ENCODE results near the gene ELMOD1. TPM values are rescaled to one million over a fixed set of nuclear protein-coding genes. Genes with fewer than 3 reads are reported as not detected.
"Not testable (repeated sequence)": the region's sequence is repeated elsewhere in the genome, so short reads cannot be mapped to it uniquely, and the experiment has no call there.

The ELMOD1 gene
- total and polyA plus RNA-seq, 2 donors from 2014 or later: 0.47 to 2.6 TPM

DNA sequence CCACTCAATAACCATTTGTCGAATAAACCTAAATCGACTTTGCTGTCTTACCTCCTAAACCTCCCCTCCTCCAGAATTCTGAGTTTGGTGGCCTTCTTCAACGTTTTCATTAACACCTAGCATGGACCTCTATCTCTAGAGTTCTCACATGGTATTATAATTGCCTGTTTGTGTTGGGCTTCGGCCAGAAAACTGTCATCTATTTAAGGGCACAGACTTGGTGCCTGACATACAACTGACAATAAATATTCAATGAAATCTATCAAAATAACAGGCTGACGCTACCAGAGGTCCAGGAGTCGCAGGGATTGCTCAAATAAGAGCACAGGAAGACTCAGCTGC, 26.1 kb upstream of the ELMOD1 start:
- H3K27ac ChIP-seq (ENCODE audit: low read depth in 2 of 2, low read length in 2 of 2): no peak overlapping the region
- H3K27me3 ChIP-seq (ENCODE audit: control insufficient read depth, insufficient read depth, low read length): no peaks in the 10 kb centered on the region
- DNase-seq (peak in 1 of 5 donors; percentile 22), FAIRE-seq (no peak)
- H3K9ac ChIP-seq (ENCODE audit: low read length in 3 of 3): peak overlapping the region; percentile 59 to 87 (median 77)
- intact Hi-C loops (cut with DNase I): no loop called here
- H3K9me3 ChIP-seq (ENCODE audit: control insufficient read depth in 2 of 3, insufficient read depth in 1 of 3, low read length in 3 of 3): no peaks in the 10 kb centered on the region
- H3K4me3 ChIP-seq (ENCODE audit: low read length in 3 of 3): peak overlapping the region; percentile 85 to 95 (median 93)
- no peaks in the 10 kb centered on the region for H3K36me3 ChIP-seq (ENCODE audit: control insufficient read depth in 2 of 3, insufficient read depth in 3 of 3, low read length in 3 of 3)
- H3K4me1 ChIP-seq (ENCODE audit: control insufficient read depth in 2 of 3, insufficient read depth in 2 of 3, low read depth in 1 of 3, low read length in 3 of 3): peaks cover 0 to 8% (median 7%) of the 10 kb centered on the region in 3 donors
- TF ChIP-seq, protein P1, sequence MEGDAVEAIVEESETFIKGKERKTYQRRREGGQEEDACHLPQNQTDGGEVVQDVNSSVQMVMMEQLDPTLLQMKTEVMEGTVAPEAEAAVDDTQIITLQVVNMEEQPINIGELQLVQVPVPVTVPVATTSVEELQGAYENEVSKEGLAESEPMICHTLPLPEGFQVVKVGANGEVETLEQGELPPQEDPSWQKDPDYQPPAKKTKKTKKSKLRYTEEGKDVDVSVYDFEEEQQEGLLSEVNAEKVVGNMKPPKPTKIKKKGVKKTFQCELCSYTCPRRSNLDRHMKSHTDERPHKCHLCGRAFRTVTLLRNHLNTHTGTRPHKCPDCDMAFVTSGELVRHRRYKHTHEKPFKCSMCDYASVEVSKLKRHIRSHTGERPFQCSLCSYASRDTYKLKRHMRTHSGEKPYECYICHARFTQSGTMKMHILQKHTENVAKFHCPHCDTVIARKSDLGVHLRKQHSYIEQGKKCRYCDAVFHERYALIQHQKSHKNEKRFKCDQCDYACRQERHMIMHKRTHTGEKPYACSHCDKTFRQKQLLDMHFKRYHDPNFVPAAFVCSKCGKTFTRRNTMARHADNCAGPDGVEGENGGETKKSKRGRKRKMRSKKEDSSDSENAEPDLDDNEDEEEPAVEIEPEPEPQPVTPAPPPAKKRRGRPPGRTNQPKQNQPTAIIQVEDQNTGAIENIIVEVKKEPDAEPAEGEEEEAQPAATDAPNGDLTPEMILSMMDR (IDR thresholded peaks at IDR 0.05; ENCODE audit: borderline replicate concordance, extremely low read depth, insufficient read depth): no peak

DNA sequence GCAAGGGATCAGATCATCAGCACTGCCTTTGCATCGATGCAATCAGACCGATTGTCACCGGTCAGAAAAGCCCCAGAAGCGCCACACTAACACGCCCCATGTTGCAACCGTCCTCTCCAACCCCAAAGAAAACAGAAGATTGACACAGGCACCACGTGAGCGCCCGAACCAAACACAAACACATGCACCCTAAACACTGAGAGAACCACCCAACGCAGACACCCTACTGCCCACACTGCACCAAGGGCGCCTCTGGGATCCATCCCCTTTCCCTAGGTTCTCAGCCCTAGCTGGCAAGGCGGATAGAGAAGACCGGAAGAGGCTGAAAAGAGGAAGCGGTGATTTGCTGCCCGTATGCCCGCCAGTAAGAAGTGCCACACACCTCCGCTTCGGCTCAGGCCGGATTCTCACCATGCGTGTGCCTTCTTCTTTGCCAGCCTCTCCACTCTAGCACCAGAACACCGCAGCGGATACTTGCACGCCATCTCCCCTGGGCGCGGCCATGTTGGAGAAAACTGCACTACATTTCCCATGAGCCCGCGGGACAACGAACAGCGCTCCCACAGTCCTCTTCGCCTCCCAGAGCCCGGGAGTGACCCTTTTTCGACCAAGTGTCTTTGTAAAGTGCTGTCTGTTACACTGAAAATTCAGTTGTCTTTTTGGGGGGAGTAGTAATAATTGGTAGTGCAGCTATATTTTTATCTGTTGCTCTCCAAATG, 25.6 kb upstream of the ELMOD1 start, which contains the start of gene ALKBH8:
ALKBH8 (minus strand) TSS at position 517 of the 719 bp plus-strand sequence. CDS start 4,842 bp downstream, outside the sequence.
- H3K9me3 ChIP-seq (ENCODE audit: control insufficient read depth in 2 of 3, insufficient read depth in 1 of 3, low read length in 3 of 3): no peaks in the 10 kb centered on the region
- FAIRE-seq: no peak
- peaks cover 0 to 8% (median 7%) of the 10 kb centered on the region in 3 donors for H3K4me1 ChIP-seq (ENCODE audit: control insufficient read depth in 2 of 3, insufficient read depth in 2 of 3, low read depth in 1 of 3, low read length in 3 of 3)
- H3K36me3 ChIP-seq (ENCODE audit: control insufficient read depth in 2 of 3, insufficient read depth in 3 of 3, low read length in 3 of 3): no peaks in the 10 kb centered on the region
- TF ChIP-seq, protein P1 (IDR thresholded peaks at IDR 0.05; ENCODE audit: borderline replicate concordance, extremely low read depth, insufficient read depth): no peak
- peak within 1 kb of the TSS; percentile 5 to 34 for H3K27ac ChIP-seq (ENCODE audit: low read depth in 2 of 2, low read length in 2 of 2)
- peak; percentile 79 to 89 (median 87) for DNase-seq
- H3K9ac ChIP-seq (ENCODE audit: low read length in 3 of 3): peak within 1 kb of the TSS; percentile 59 to 87 (median 77)
- intact Hi-C loops (cut with DNase I): no loop called here
- no peaks in the 10 kb centered on the region for H3K27me3 ChIP-seq (ENCODE audit: control insufficient read depth, insufficient read depth, low read length)
- peak within 1 kb of the TSS; percentile 85 to 95 (median 93) for H3K4me3 ChIP-seq (ENCODE audit: low read length in 3 of 3)

DNA sequence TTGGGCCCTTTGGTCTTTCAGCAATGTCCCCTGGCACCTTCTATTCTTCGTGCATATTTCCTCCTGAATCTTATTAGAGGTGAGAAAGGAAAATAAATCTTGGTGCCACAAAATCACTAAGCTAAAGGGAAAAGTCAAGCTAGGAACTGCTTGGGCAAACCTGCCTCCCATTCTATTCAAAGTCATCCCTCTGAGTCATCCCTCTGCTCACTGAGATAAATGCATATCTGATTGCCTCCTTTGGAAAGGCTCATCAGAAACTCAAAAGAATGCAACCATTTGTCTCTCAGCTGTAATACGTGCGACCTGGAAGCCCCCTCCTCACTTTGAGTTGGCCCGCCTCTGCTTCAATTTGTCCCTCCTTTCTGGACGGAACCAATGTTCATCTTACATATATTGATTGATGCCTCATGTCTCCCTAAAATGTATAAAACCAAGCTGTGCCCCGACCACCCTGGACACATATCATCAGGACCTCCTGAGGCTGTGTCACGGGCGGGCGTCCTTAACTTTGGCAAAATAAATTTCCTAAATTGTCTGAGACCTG, 24.9 kb upstream of the ELMOD1 start:
- Histone ChIP-seq H3K9ac (ENCODE audit: low read length in 3 of 3) (peak overlapping the region; percentile 4 to 87 (median 77)), H3K4me3 (ENCODE audit: low read length in 3 of 3) (peak overlapping the region; percentile 85 to 95 (median 93)), H3K27ac (ENCODE audit: low read depth in 2 of 2, low read length in 2 of 2) (peak overlapping the region; percentile 5 to 34)
- H3K4me1 ChIP-seq (ENCODE audit: control insufficient read depth in 2 of 3, insufficient read depth in 2 of 3, low read depth in 1 of 3, low read length in 3 of 3); H3K9me3 ChIP-seq (ENCODE audit: control insufficient read depth in 2 of 3, insufficient read depth in 1 of 3, low read length in 3 of 3); FAIRE-seq; intact Hi-C loops (cut with DNase I); H3K27me3 ChIP-seq (ENCODE audit: control insufficient read depth, insufficient read depth, low read length); H3K36me3 ChIP-seq (ENCODE audit: control insufficient read depth in 2 of 3, insufficient read depth in 3 of 3, low read length in 3 of 3): not testable (repeated sequence)
- DNase-seq: peak in 1 of 5 donors; percentile 12

DNA sequence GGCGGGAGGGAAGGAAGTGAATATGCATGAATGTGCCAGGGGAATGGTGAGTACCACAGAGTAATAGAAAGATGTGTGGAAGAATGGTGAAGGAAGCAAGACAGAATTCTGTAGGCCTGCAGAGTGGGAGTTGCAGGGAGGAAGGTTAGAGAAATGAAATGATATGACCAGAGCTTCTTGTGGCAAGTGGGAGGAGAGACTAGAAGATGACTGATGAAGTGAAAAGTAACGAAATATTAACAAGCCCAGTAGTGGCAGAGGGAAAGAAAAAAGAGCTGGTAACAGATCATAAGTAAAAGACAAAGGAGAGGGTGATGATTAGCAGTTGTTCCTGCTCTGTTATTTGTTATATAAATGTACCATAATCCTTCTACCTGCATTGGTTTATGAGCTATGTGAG, 24.4 kb upstream of the ELMOD1 start:
- TF ChIP-seq, protein P1 (IDR thresholded peaks at IDR 0.05; ENCODE audit: borderline replicate concordance, extremely low read depth, insufficient read depth): no peak
- Histone ChIP-seq H3K4me3 (ENCODE audit: low read length in 3 of 3) (no peak overlapping the region), H3K36me3 (ENCODE audit: control insufficient read depth in 2 of 3, insufficient read depth in 3 of 3, low read length in 3 of 3) (no peaks in the 10 kb centered on the region), H3K4me1 (ENCODE audit: control insufficient read depth in 2 of 3, insufficient read depth in 2 of 3, low read depth in 1 of 3, low read length in 3 of 3) (peaks cover 0 to 8% (median 7%) of the 10 kb centered on the region in 3 donors), H3K27ac (ENCODE audit: low read depth in 2 of 2, low read length in 2 of 2) (no peak overlapping the region), H3K27me3 (ENCODE audit: control insufficient read depth, insufficient read depth, low read length) (no peaks in the 10 kb centered on the region), H3K9ac (ENCODE audit: low read length in 3 of 3) (no peak overlapping the region), H3K9me3 (ENCODE audit: control insufficient read depth in 2 of 3, insufficient read depth in 1 of 3, low read length in 3 of 3) (no peaks in the 10 kb centered on the region)
- no peak for FAIRE-seq
- DNase-seq: no peak
- intact Hi-C loops (cut with DNase I): no loop called here

Measured in kidney (tissue), 14 donors.